ENCODE measurements around the gene RFLNA.

GRCh38 chr12:124357616-124358015 lies 62.7 kb downstream of the RFLNA start:
- TF ChIP-seq CTCF (IDR thresholded peaks at IDR 0.05; ENCODE audit: low read length): no peak
- TF ChIP-seq EZH2 (optimal IDR thresholded peaks at IDR 0.05; ENCODE audit: low read depth, low read length): no peak
